Stimulated activated CD4-positive, alpha-beta T cell treated with anti-CD3 and anti-CD28 coated beads, Interleukin-4, amount 100 ng/mL, for 24 hours (primary cell): ENCODE results near the gene ARMC12.
"Not testable (repeated sequence)": the region's sequence is repeated elsewhere in the genome, so short reads cannot be mapped to it uniquely, and the experiment has no call there.

ENCODE experiments used
- DNase-seq: peaks from one replicate; pipeline ENCODE4 v3.0.0-alpha.2; 2020

The ARMC12 gene

DNA sequence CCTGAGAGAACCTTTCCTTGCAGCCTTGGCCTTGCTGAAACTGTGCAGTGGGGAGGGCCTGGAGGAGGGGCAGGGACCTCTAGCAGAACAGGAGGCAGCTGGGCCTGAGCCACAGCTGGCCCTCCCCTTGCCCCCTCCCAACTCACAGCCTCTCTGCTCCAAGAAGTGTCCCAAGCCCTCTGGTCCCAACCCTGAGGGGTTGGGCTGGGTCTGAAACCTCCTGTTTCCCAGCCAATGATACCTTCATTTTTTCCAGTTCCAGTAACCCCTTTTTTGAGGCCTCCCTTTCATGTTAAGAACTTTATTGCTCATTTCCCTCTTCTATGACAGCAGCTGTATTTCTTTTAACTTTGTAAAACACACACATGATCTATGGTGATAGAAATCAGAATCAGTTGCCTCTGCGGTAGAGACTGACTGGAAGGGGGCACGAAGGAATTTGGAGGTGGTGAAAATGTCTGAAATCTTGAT is 17.9 kb upstream of the ARMC12 start:
- DNase-seq: no peak

DNA sequence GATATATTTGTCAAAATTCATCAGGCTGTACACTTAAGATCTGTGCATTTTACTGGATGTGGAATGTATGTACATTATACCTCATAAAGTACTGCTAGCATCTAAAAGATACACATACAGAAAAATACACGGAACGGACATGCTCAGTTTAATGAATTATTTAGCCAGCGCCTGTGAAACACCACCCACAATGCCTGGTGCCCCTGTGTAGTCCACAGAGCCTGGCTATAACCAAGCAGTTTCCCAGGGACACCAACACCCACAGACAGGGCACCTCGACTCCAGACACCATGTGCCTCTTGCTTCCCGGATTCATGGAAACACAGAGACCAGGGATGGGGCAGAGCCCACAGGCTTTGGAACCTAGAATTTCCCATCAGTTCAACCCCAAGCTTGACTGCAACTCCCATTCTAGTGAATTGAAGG is 17.4 kb upstream of the ARMC12 start:
- DNase-seq: no peak

DNA sequence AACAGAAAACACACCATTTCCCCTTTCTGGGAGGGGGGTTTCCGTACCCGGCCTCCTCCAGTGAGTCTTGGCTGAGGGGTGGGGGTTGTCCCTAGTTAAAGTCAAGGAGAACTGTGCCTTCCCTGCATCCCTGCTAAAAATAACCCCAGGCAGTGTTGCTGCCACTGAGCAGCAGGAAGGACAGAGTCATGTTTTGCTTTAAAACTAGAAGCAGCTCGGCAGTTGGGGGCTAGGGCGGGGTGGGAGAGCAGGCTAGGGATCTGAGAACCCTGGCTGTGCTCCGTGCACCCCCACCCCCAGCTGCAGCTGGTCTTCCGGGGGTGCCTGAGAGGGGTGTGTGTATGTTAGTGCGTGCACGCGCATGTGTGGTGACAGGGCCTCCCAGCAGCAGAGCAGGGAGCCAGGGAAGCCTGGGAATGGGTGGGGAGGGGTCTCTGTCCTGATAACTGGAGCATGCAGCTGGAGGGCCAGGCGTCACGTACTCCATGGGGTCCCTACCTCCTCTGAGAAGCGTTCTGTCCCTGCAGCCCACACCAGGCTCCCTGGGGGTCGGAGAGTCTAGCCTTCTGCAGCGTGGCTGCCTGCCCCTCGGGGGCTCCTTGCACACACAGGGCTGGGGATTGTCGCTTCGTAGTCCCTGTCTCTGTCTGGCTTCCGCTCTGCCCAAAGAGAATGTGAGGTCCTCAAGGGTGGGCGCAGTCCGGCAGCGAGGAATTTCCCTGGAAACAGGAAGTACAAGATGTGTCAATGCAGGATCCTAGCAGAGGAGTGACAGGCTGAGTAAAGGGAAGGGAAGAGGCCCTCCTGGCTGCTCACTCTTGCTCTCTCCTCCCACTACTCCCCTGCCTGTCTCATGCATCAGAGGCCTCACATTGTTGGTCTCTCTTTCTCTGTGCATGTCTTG is 16.8 kb upstream of the ARMC12 start:
- DNase-seq: no peak

DNA sequence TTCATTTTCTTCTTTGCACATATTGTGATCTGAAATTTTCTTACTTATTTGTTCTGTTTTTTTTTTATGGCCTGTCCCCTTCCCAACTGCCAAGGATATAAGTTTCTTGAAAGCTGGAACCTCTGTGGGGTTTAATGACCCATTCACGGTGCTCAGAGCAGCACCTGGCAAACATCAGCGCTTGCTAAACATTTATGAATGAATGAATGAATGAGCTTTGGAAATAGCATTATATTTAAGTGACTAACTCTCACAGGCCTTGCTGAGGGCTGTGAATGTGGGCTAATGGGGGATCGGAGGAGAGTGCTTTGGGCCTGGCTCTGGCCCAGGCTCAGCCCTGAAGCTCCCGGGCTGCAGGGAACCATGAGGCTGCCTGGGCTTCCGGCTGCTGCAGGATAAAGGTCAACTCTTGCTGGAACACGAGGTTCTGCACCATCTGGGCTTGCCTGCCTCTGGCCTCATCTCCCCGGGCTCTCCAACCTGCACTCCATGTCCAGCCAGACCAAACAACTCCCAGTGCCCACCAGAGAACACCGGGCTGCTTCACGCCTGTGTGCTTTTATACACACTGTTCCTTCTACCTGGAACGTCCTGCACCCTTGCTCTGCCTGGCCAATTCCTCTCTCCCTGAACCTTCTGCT is 14.6 kb upstream of the ARMC12 start:
- DNase-seq: no peak

DNA sequence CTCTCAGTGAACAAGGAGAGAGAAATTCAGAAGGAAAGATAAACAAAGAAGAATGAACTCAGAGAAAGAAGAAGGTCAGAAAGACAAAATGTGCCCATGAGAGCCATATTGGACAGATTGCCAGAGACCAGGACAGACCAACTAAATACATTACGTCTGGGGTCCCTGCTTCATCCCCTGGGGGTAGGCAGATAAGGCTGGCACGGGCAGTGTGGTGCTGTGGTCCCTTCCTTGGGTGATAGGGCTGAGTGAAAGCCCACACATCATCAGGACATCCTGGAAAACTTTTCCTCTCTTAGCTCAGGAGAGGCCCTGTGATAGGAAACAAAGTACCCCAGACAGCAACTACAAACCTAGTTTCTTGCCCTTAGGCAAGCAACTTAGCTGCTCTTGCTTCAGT is 13.2 kb upstream of the ARMC12 start:
- DNase-seq: no peak

DNA sequence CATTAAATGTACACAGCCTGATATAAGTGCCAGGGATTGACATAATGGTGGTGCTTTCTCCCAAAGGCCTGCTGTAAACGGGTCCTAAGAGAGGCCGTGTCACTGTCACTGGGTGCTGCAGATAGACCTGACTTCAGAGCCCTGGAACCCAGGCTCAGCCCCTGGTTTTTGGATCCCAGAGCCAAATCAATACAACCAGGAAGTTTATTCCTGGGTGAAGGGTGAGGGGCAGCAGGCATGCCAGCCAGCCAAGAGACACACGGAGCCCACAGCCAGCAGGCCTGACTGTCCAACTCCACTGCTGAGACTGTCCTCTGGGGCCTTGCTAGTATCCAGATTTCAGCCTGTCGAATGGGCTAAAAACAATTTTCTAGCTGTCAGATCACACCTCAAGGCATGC is 12.8 kb upstream of the ARMC12 start:
- no peak for DNase-seq

DNA sequence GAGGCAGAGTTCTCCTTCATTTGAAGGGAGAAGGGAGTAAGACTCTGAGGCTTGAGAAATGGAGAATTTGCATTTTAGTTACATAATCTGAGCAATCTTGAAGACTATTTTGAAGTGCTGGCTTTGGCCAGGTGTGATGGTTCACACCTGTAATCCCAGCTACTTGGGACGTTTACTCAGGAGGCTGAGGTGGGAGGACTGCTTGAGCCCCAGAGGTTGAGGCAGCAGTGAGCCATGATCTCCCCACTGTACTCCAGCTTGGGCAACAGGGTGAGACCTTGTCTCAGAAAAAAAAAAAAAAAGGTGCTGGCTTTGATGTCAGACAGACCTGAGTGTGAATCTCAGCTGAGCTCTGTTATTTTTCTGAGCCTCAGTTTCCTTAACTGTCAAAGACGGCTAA is 12.4 kb upstream of the ARMC12 start:
- no peak for DNase-seq

DNA sequence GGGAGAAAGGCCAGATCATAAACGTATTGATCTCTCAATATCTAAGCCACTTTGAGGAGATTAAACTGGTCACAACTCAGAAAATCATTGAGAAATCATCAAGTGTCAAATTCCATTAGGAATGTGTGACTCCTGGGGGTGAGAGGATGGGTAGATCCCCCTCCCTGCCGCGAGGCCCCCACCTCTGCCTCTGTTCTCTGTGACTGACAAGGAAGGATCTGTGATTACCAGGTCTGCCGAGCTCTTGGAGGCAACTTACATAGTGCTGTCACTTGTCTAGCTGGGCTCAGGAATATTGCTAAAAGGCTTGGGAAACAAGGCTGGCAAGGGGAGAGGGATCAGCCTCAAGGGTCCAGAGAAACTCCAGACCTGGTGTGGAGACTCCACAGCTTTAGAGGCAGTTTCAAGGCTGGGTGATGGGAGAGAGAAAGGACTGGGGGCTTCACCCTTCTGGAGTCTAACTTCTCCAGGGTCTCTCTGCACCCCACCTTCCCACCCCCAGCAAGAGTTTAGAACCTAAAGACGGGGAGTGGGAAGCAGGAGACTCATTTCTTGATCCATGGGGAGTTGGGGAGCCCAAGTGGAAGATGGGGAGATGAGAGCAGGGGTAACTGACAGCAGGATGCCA is 11.6 kb upstream of the ARMC12 start:
- no peak for DNase-seq

DNA sequence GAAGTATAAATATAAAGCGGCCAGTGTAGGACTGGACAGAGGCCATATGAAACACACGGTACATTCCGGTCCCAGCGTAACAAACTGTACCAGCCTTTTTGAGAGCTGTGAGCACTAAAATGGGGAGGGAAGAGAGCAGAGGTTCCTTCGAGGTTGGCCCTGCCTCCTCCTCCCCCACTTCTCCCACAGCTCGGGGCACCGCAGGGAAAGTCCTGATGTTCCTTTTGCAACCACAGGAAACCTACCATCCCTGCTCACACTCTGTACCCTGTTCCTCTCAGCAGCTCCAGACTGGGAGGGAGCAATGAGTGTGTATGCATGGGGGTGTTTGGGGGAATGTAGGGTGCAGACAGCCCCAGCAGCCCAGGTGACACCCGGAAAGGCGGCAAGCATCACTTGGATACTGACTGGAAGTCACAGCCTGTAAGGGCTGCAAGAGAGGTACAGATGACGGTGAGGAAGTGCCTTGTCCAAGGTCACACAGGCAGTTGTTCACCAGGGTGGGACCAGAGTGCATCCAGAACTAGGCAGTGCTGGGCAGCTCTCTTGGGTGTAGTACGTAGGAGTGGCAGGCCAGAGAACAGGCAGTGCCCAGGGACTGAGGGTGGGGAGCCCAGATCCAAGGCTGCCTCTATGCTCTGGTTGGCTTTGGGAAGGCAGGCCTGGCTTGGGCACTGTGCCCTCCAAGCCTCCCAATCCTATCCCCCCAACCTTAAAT is 11.0 kb upstream of the ARMC12 start:
- DNase-seq: no peak

DNA sequence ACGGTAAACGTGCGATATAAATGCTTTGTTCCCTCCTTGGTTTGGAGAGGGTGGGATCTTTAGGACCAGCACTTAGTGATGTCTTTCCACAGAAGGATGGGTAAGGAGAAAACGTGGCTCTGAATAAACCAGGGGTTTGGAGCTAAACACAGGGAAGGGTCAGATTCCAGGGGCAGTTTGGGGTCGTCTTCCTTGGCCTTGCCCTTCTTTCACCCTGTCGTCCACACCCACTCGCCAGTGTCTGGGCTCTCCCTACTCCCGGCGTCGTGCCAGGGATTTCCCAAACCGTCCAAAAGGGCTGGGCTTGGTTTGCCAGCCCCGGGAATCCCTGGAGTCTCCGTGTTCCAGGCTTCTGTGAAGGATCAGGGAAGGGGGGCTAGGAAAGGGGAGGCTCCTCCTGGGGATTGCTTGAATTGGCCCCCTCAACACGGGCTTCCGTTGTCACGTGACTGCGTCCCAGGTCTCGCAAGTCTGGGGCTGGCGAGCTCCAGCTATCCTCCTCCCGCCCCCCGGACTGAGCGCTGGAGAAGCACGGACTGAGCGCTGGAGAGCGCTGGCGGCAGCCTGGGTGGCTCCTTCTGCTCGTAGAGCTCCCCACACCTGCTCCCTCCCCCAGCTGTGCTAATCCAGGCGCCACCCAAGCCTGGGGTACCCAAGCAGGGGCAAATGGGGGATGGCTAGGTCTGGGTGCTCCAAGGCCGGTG is 9.4 kb upstream of the ARMC12 start:
- peak; percentile 34 for DNase-seq

DNA sequence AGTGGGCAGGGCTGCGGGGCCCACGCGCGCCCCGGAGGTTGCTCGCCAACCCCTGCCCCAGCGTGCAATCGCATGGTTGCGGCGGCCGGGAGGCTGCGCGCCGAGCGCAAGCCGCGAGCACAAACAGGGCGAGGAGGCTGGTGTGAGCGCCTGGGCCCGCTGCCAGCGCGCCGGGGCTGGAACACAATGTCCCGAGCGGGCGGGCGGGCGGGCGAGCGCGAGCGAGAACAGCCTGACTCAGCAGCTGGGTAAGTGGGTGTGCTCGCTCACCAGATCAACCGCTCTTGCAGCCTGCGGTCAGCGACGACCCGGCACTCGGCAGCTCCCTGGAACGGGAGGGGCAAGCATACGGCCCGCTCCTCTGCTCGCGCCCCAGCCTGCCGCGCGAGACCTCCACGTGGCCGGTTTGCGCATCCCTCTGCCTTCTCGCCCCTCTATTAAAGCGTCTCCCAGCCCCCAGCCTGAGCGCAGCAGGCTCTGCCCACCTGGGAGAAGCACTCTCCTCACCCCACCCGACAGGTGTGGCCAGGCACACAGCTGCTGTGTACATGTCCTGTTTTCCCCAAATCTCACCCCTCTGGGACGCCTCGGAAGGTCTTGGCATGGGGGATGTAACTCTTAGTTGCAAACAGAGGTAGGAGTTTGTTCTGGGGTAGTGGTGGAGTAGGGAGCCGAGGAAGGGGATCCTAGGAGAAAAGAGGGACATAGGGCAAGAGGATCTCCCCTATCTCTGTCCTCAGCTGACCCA is 8.7 kb upstream of the ARMC12 start:
- peak; percentile 81 for DNase-seq

DNA sequence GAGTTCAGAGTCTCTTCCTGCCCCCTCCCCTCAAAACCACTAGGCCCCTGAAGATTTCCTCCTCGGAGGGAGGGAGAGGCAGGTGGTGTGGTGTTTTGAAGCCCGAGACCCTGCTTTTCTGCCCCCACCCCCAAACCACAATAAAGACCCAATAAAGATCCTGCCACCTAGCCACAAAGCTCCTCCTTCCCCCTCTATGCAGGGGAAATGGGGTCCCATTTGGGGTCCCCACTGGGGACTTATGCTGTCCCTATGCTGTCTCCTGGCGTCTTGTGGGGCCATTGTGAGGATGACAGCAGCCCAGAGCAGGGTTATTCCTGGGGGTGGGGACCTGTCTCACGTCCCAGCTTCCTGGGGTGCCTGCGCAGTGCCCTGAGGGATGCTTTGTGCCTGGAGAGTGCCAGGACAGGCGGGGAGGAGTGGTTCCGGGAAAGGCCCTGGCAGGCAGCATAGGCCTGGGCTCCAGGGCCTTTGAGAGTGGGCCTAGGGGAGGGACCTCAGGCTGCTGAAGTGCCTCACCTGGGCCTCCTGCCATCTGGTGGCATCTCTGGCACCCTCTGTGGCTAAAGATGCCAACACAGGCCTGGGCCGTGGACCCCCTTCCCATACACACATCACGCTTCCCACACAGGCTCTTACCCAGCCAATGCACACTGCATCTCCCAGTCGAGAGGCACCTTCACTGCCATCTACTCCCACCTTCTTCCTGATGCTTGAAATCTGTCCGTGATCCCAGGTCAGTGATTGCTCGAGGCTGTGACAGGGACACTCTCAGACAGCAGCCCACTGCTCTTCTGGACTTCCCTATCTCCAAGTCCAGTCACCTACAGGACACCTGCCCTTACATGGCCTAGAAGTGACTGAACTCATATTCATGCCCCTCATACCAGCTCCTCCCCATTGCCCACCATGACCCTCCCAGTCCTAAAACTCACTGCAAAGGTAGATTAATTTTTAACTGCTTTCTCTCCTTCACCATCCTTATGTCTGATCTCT is 7.9 kb upstream of the ARMC12 start:
- DNase-seq: no peak

DNA sequence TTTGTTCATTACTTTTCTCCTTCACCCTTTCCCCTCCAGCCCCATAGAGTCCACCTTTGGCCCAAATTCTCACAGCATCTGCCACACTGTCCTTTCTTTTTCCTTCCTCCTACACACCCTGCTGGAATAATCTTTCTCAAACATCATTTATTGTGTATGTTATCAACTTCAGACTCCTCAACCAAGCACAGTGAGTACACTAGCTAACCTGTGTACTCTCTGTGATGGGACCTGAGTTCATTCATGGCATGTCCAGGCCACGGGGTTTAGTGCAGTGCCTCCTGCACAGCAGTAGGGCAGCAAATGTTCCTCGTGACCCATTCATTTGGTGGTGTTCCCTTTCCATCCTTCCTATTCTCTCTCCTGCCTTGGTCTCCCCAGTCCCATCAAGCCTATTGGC is 7.1 kb upstream of the ARMC12 start:
- no peak for DNase-seq

DNA sequence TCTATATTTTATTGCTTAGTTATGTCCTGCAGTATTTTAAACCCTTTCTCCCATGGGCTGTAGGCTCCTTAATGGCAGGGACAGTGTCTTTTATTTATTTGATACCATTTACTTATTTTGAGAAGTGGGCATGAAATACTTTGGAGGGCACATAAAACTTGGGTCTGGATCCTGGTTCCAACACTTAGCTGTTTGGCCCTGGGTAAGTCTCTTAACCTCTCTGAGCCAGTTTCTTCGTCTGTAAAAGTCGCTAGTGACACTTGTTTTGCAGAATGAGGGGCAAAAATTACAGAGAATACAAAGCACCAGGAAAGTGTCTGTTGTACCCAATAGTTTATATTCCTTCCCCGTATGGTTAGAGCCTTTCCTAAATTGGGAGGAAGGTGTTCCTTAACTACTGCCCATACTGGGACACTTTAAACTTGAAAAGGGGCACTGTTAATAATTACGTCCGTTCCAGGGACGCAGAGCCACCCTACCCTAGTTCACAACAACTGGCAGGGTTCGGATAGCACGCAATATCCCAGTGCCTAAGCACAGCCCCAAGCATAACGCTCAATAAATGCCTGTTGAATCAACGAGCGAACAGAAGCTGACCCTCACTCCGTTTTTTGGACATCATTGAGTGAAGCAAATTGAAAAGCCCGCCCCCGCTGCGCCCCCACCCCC is 6.0 kb upstream of the ARMC12 start:
- DNase-seq: no peak

DNA sequence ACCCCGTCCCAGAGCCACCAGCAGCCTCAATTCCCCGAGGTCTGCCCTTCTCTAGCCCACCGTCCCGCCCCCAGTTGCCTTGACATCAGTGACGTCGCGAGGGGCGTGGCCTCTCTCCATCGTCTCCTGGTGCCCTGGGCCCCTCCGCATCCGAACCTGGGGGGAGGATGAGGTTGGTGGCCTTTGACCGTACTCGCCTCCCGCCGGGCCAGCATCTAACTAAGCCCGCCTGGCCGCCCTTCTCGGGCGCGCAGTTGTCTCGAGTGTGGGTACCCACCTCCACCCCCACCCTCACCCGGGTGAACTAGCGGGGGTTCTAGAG is 5.5 kb upstream of the ARMC12 start:
- peak; percentile 90 for DNase-seq

DNA sequence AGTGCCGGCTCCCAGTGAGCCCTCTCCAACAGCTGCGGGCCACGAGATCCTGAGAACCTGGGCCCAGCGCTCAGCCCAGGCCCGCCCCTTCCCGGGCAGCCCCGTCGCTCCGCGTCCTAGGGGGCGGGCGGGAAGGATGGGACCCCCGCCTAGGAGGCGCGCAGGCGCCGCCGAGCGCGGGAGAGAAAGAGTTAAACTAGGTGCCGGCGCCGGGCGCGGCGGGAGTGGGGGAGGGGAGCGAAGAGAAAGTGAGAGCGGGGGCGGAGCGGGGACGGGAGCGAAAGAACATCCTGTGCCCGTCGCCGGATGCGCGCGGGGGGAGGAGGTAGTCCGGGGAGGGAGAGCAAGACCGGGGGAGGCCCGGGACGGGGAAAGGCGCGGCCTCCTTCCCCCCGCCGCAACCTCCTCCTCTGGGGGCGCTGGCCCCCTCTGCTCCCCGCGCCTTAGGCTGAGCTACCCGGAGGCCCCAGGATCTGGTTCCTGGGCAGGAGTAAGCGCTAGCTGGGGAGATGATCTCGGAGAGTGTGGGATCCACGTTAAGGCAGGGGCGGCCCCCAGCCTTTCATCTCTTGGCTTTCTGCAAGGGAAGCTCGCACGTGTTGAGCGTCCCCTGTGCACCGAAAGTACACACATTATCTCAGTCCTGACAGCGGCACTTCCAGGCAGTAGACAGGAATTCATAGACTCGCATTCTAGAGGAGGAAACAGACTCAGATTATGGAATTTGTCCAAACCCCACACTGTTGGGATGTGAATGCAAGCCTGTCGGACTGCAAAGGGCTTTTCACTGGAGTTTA is 4.9 kb upstream of the ARMC12 start:
- peak; percentile 93 for DNase-seq

DNA sequence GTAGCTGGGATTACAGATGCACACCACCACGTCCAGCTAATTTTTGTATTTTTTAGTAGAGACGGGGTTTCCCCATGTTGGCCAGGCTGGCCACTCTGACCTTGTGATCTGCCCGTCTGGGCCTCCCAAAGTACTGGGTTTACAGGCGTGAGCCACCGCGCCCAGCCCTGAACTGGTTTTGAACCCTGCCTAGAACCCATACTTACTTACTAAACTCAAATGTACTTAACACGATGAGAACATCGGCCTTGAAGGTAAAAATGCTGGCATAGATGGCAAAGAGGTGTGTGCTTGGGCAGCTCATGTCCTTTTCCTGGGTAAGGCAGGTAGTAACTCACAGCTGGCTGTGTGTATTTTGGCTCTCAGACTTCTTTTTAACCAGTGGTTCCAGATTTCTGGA is 3.2 kb upstream of the ARMC12 start:
- DNase-seq: no peak

DNA sequence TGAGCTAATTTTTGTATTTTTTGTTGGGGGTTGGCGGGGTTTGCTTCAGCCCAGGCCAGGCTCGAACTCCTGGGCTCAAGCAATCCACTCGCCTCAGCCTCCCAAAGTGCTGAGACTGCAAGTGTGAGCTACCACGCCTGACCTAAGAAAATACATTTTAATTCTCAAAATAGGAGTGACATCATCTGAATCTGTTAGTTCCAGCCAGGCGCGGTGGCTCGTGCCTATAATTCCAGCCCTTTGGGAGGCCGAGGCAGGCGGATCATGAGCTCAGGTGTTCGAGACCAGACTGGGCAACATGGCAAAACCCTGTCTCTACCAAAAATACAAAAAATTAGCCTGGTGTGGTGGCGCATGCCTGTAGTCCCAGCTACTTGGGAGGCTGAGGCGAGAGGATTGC is 2.5 kb upstream of the ARMC12 start:
- not testable (repeated sequence) for DNase-seq

DNA sequence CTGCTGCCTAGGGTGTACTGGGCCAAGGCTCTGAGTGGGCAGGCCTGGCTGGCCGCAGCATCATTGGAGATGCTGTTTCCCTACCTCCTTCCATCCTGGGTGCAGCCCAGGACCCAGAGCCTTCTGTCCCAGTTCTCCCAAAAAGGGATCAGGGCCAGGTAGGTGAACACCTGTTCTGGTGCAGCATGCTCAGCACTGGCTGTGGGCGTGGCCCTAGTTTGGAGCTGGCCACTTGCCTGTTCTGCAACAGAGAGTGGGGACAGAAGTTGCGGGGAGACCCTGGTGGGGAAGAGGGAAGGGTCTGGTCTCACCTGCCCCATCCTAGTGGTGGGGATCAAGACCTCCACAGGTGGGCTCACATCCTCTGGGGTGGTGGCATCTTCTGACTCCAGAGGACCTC is 1.4 kb upstream of the ARMC12 start:
- DNase-seq: no peak
